ENCODE measurements around the gene GRAMD4.

DNA sequence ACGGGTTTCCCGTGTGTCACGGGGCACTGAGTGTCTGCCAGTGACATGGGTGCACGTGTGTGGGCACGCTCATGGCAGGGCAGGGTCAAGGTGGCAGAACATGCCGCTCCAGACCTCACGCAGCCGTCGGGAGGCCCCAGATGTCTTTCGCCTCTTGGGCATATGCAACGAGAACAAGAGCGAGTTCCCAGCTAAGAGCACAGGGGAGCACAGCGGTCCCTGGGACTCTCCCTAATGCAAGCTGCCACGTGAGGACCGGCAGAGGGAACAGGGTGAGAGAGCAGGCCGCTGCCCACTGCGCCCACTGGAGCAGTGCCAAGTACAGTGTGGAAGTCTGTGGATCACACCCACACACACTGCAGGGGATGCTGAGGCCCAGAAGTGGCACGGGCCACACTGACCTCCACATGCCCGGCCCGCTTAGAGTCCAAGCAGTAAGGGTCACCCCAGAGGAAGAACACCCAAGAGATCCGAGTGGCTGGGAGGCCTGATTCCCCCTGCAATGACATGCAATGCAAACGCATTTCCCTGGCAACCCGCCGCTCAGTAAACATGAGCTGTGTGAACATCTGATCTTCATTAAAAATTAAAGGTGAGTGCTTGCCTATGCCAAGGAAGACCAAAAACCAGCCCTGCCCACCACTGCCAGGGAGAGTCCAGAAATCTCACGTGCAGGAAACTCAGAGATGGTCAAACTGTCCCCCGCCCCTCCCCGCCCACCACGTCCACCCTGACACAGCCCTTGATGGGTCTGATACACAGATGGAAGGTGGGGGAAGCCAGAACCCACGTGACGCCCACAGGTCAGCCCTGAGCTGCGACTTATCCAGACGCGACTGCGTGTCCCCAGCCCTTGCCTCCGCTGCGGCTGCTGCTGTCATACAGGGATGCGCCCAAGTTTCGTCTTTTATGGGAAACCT, 106.1 kb downstream of the GRAMD4 start:
- TF ChIP-seq, protein P1, sequence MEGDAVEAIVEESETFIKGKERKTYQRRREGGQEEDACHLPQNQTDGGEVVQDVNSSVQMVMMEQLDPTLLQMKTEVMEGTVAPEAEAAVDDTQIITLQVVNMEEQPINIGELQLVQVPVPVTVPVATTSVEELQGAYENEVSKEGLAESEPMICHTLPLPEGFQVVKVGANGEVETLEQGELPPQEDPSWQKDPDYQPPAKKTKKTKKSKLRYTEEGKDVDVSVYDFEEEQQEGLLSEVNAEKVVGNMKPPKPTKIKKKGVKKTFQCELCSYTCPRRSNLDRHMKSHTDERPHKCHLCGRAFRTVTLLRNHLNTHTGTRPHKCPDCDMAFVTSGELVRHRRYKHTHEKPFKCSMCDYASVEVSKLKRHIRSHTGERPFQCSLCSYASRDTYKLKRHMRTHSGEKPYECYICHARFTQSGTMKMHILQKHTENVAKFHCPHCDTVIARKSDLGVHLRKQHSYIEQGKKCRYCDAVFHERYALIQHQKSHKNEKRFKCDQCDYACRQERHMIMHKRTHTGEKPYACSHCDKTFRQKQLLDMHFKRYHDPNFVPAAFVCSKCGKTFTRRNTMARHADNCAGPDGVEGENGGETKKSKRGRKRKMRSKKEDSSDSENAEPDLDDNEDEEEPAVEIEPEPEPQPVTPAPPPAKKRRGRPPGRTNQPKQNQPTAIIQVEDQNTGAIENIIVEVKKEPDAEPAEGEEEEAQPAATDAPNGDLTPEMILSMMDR (conservative IDR thresholded peaks at IDR 0.05; ENCODE audit: low read depth, low read length), result no peak
- no peak for TF ChIP-seq EZH2phosphoT487 (IDR thresholded peaks at IDR 0.05; ENCODE audit: borderline replicate concordance, low read length)
